HEK293 (cell line): ENCODE measurements around the gene COX18.

Source experiments
- CTCF ChIA-PET: fragments of 350-600 bp; formaldehyde crosslinking; extraction: SDS; loops from one replicate; lab custom pipeline; 2021; ENCODE audit warnings: antibody characterized with exemption; lab: Yijun Ruan, JAX
- POLR2A ChIA-PET: fragments of 300-600 bp; formaldehyde crosslinking; extraction: SDS; loops from one replicate; lab custom pipeline; 2020; ENCODE audit warnings: antibody characterized with exemption, inconsistent platforms; lab: Yijun Ruan, JAX
- H3K27ac ChIP-seq: fragments of 200-500 bp; sonication (Bioruptor generic); 2 replicates; pipeline ENCODE4 v1.5.1; 2014; ENCODE audit warnings: low read depth, low read length, control low read depth, inconsistent platforms; ENCODE audit errors: extremely low read depth
- H3K36me3 ChIP-seq, 2 experiments: fragments of 200-500 bp in 1 of 2; sonication (Bioruptor generic) in 1 of 2; 1 replicate in 1 of 2; 2 replicates in 1 of 2; pipeline ENCODE4 v1.5.1; 2014 to 2017; ENCODE audit warnings: inconsistent platforms in 2 of 2, low read length in 2 of 2; ENCODE audit not compliant: control insufficient read depth in 2 of 2, insufficient read depth in 1 of 2
- H3K4me1 ChIP-seq: fragments of 200-500 bp; sonication (Bioruptor generic); 2 replicates; pipeline ENCODE4 v1.5.1; 2014; ENCODE audit warnings: mild to moderate bottlenecking, low read length, inconsistent platforms; ENCODE audit not compliant: control insufficient read depth, insufficient read depth
- H3K4me3 ChIP-seq: 2 replicates; pipeline ENCODE4 v1.5.1; 2011; ENCODE audit warnings: low read depth, mild to moderate bottlenecking, control low read depth, low read length, moderate library complexity
- H3K9me3 ChIP-seq: fragments of 200-500 bp; sonication (Bioruptor generic); 2 replicates; pipeline ENCODE4 v1.5.1; 2014; ENCODE audit warnings: low read depth, low read length, inconsistent platforms; ENCODE audit not compliant: control insufficient read depth, insufficient read depth
- BCL11A ChIP-seq: fragments of 450-650 bp; formaldehyde crosslinking; IDR thresholded peaks from 2 replicates; pipeline ENCODE4 v1.5.1; 2016; ENCODE audit warnings: low read depth, missing biosample characterization, missing genetic modification characterization
- ELK4 ChIP-seq: IDR thresholded peaks from 2 replicates; pipeline ENCODE4 v1.6.1; 2011; ENCODE audit warnings: mild to moderate bottlenecking, low read depth, low read length, borderline replicate concordance
- HOXC10 ChIP-seq: sonication (generic); formaldehyde crosslinking; IDR thresholded peaks from 2 replicates; pipeline ENCODE4 v1.8.1; 2023; ENCODE audit warnings: mild to moderate bottlenecking, missing genetic modification reagents
- IKZF3 ChIP-seq: fragments of 450-650 bp; IDR thresholded peaks from 2 replicates; pipeline ENCODE4 v1.5.0; 2018; ENCODE audit warnings: missing biosample characterization, mild to moderate bottlenecking, missing genetic modification characterization, moderate library complexity
- KLF1 ChIP-seq: fragments of 450-650 bp; formaldehyde crosslinking; IDR thresholded peaks from 2 replicates; pipeline ENCODE4 v1.5.1; 2016; ENCODE audit warnings: missing biosample characterization, missing genetic modification characterization
- YY2 ChIP-seq: fragments of 450-650 bp; formaldehyde crosslinking; IDR thresholded peaks from 2 replicates; pipeline ENCODE4 v1.5.1; 2016; ENCODE audit warnings: missing biosample characterization, missing genetic modification characterization
- ZBTB1 ChIP-seq: fragments of 450-650 bp; formaldehyde crosslinking; IDR thresholded peaks from 2 replicates; pipeline ENCODE4 v1.5.1; 2016; ENCODE audit warnings: missing biosample characterization, missing genetic modification characterization
- ZNF184 ChIP-seq: fragments of 450-650 bp; IDR thresholded peaks from 2 replicates; pipeline ENCODE4 v1.5.1; 2018; ENCODE audit warnings: missing biosample characterization, mild to moderate bottlenecking, missing genetic modification characterization
- ZNF23 ChIP-seq: fragments of 450-650 bp; formaldehyde crosslinking; IDR thresholded peaks from 2 replicates; pipeline ENCODE4 v1.5.1; 2016; ENCODE audit warnings: missing biosample characterization, missing genetic modification characterization, borderline replicate concordance
- ZNF292 ChIP-seq: fragments of 450-650 bp; formaldehyde crosslinking; IDR thresholded peaks from 2 replicates; pipeline ENCODE4 v1.5.1; 2016; ENCODE audit warnings: low read depth, missing biosample characterization, missing genetic modification characterization, borderline replicate concordance
- ZNF426 ChIP-seq: fragments of 450-650 bp; formaldehyde crosslinking; IDR thresholded peaks from 2 replicates; pipeline ENCODE4 v1.5.1; 2017; ENCODE audit warnings: missing biosample characterization, missing genetic modification characterization, mild to moderate bottlenecking, inconsistent platforms, moderate library complexity
- ZNF514 ChIP-seq: fragments of 450-650 bp; formaldehyde crosslinking; IDR thresholded peaks from 2 replicates; pipeline ENCODE4 v1.5.1; 2016; ENCODE audit warnings: missing biosample characterization, missing genetic modification characterization
- ZNF555 ChIP-seq: fragments of 450-650 bp; formaldehyde crosslinking; conservative IDR thresholded peaks from 2 replicates; pipeline ENCODE4 v1.5.1; 2017; ENCODE audit warnings: missing biosample characterization, mild to moderate bottlenecking, missing genetic modification characterization, inconsistent platforms
- ZNF626 ChIP-seq: fragments of 450-650 bp; sonication (Bioruptor Pico); formaldehyde crosslinking; IDR thresholded peaks from 2 replicates; pipeline ENCODE4 v1.5.1; 2018; ENCODE audit warnings: missing biosample characterization, missing genetic modification characterization, inconsistent platforms
- ZNF785 ChIP-seq: fragments of 450-650 bp; formaldehyde crosslinking; IDR thresholded peaks from 2 replicates; pipeline ENCODE4 v1.5.1; 2016; ENCODE audit warnings: missing biosample characterization, missing genetic modification characterization
- ZNF791 ChIP-seq: fragments of 450-650 bp; formaldehyde crosslinking; IDR thresholded peaks from 2 replicates; pipeline ENCODE4 v1.5.1; 2016; ENCODE audit warnings: missing biosample characterization, missing genetic modification characterization
- TF ChIP-seq, protein P1 (sequence below): fragments of 450-650 bp; formaldehyde crosslinking; IDR thresholded peaks from 2 replicates; pipeline ENCODE4 v1.5.1; 2017; ENCODE audit warnings: missing biosample characterization, missing genetic modification characterization
- TF ChIP-seq, protein P2 (sequence below): fragments of 450-650 bp; formaldehyde crosslinking; IDR thresholded peaks from 2 replicates; pipeline ENCODE4 v1.5.1; 2016; ENCODE audit warnings: missing biosample characterization, missing genetic modification characterization
- TF ChIP-seq, protein P3 (sequence below): fragments of 450-650 bp; formaldehyde crosslinking; IDR thresholded peaks from 2 replicates; pipeline ENCODE4 v1.5.1; 2016; ENCODE audit warnings: missing biosample characterization, missing genetic modification characterization
- TF ChIP-seq, protein P4 (sequence below): fragments of 450-650 bp; formaldehyde crosslinking; IDR thresholded peaks from 2 replicates; pipeline ENCODE4 v1.5.1; 2016; ENCODE audit warnings: missing biosample characterization, missing genetic modification characterization
- TF ChIP-seq, protein P5 (sequence below): fragments of 450-650 bp; formaldehyde crosslinking; IDR thresholded peaks from 2 replicates; pipeline ENCODE4 v1.5.1; 2016; ENCODE audit warnings: missing biosample characterization, missing genetic modification characterization

COX18 gene

DNA sequence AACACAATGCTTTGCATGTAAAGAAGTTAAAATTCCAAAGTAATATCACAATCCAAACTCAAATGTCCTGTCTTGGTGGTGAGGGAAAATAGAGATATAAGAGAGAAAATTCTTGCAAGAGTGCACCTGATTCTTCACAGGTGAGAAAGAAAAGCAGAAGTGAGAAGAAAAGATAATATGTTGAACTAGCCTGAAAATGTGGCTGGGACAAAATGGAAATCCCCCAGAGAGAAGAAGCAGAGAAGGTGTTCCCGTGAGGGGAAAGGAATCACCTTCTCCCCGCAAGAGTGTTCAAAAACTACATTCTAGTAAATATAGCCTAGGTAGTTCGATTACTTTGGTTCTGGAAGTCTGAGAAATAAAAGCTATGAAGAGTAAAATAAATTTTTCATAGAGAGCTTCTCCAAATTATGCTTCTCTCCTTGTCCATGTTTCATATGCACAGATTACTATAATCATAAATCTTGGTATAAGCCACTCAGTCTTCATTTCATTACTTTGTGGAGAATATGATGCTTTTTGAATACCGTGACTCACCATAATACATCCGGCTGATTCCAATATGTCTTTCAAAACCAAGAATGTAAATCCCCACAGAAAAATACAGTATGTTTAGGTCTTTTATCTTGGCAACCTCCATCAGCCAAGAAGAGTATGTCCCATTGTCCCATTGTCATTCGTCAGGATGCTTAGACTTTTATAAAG is 63.1 kb downstream of the COX18 start (continued):
- TF ChIP-seq ZNF184 (tag by site-specific recombination) (no peak), ZNF426 (no peak), ZNF626 (tag by site-specific recombination) (no peak)
- TF ChIP-seq, protein P1, sequence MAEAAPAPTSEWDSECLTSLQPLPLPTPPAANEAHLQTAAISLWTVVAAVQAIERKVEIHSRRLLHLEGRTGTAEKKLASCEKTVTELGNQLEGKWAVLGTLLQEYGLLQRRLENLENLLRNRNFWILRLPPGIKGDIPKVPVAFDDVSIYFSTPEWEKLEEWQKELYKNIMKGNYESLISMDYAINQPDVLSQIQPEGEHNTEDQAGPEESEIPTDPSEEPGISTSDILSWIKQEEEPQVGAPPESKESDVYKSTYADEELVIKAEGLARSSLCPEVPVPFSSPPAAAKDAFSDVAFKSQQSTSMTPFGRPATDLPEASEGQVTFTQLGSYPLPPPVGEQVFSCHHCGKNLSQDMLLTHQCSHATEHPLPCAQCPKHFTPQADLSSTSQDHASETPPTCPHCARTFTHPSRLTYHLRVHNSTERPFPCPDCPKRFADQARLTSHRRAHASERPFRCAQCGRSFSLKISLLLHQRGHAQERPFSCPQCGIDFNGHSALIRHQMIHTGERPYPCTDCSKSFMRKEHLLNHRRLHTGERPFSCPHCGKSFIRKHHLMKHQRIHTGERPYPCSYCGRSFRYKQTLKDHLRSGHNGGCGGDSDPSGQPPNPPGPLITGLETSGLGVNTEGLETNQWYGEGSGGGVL (tag by site-specific recombination), result no peak
- TF ChIP-seq, protein P2, sequence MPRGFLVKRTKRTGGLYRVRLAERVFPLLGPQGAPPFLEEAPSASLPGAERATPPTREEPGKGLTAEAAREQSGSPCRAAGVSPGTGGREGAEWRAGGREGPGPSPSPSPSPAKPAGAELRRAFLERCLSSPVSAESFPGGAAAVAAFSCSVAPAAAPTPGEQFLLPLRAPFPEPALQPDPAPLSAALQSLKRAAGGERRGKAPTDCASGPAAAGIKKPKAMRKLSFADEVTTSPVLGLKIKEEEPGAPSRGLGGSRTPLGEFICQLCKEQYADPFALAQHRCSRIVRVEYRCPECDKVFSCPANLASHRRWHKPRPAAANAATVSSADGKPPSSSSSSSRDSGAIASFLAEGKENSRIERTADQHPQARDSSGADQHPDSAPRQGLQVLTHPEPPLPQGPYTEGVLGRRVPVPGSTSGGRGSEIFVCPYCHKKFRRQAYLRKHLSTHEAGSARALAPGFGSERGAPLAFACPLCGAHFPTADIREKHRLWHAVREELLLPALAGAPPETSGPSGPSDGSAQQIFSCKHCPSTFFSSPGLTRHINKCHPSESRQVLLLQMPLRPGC, result no peak

GRCh38 chr4:73005514-73005913 is 64.0 kb downstream of the COX18 start:
- CTCF ChIA-PET, result no interaction called here
- Histone ChIP-seq H3K4me3 (no peak overlapping the region), H3K27ac (no peak overlapping the region), H3K36me3 (no peaks in the 10 kb centered on the region), H3K9me3 (no peaks in the 10 kb centered on the region), H3K4me1 (no peaks in the 10 kb centered on the region)
- POLR2A ChIA-PET, result no interaction called here
- TF ChIP-seq, protein P3, sequence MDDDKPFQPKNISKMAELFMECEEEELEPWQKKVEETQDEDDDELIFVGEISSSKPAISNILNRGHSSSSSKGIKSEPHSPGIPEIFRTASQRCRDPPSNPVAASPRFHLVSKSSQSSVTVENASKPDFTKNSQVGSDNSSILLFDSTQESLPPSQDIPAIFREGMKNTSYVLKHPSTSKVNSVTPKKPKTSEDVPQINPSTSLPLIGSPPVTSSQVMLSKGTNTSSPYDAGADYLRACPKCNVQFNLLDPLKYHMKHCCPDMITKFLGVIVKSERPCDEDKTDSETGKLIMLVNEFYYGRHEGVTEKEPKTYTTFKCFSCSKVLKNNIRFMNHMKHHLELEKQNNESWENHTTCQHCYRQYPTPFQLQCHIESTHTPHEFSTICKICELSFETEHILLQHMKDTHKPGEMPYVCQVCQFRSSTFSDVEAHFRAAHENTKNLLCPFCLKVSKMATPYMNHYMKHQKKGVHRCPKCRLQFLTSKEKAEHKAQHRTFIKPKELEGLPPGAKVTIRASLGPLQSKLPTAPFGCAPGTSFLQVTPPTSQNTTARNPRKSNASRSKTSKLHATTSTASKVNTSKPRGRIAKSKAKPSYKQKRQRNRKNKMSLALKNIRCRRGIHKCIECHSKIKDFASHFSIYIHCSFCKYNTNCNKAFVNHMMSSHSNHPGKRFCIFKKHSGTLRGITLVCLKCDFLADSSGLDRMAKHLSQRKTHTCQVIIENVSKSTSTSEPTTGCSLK, result no peak
- TF ChIP-seq, protein P4, sequence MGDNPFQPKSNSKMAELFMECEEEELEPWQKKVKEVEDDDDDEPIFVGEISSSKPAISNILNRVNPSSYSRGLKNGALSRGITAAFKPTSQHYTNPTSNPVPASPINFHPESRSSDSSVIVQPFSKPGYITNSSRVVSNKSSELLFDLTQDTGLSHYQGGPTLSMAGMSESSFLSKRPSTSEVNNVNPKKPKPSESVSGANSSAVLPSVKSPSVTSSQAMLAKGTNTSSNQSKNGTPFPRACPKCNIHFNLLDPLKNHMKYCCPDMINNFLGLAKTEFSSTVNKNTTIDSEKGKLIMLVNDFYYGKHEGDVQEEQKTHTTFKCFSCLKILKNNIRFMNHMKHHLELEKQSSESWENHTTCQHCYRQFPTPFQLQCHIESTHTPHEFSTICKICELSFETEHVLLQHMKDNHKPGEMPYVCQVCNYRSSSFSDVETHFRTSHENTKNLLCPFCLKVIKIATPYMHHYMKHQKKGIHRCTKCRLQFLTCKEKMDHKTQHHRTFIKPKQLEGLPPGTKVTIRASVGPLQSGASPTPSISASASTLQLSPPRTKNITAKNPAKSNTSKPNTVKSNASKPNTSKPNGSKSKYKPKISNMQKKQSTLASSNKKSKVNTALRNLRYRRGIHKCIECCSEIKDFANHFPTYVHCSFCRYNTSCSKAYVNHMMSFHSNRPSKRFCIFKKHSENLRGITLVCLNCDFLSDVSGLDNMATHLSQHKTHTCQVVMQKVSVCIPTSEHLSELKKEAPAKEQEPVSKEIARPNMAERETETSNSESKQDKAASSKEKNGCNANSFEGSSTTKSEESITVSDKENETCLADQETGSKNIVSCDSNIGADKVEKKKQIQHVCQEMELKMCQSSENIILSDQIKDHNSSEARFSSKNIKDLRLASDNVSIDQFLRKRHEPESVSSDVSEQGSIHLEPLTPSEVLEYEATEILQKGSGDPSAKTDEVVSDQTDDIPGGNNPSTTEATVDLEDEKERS (tag by site-specific recombination), result no peak
- TF ChIP-seq BCL11A (tag by site-specific recombination) (no peak), ZNF23 (tag by site-specific recombination) (no peak), HOXC10 (CRISPR knock-in tag) (no peak), YY2 (tag by site-specific recombination) (no peak), ZNF791 (tag by site-specific recombination) (no peak), ELK4 (no peak), ZNF514 (tag by site-specific recombination) (no peak), KLF1 (tag by site-specific recombination) (no peak), IKZF3 (tag by site-specific recombination) (no peak), ZNF555 (tag by site-specific recombination) (no peak), ZNF292 (no peak), ZBTB1 (tag by site-specific recombination) (no peak), ZNF785 (tag by site-specific recombination) (no peak)
- TF ChIP-seq, protein P1 (tag by site-specific recombination), result no peak
- TF ChIP-seq, protein P5, sequence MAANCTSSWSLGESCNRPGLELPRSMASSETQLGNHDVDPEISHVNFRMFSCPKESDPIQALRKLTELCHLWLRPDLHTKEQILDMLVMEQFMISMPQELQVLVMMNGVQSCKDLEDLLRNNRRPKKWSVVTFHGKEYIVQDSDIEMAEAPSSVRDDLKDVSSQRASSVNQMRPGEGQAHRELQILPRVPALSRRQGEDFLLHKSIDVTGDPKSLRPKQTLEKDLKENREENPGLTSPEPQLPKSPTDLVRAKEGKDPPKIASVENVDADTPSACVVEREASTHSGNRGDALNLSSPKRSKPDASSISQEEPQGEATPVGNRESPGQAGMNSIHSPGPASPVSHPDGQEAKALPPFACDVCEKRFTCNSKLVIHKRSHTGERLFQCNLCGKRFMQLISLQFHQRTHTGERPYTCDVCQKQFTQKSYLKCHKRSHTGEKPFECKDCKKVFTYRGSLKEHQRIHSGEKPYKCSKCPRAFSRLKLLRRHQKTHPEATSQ (tag by site-specific recombination), result no peak
